ENCODE measurements around the gene RFX1.
"Not testable (repeated sequence)": the region's sequence is repeated elsewhere in the genome, so short reads cannot be mapped to it uniquely, and the experiment has no call there.

DNA sequence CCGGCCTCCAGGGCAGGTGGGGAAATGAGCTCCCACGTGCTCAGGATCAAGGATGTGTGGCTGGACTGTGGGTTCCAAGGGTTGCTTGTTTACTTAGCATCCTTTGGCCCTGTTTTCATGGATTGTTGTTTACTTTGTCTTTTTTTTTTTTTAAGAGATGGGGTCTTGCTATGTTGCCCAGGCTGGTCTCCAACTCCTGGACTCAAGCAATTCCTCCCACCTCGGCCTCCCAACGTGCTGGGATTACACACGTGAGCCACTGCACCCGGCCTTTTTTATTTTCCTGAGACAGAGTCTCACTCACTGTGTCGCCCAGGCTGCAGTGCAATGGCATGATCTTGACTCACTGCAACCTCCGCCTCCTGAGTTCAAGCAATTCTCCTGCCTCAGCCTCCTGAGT, 38.9 kb downstream of the RFX1 start:
- TF ChIP-seq EZH2 (IDR thresholded peaks at IDR 0.05; ENCODE audit: low read depth): not testable (repeated sequence)
- TF ChIP-seq, protein P1, sequence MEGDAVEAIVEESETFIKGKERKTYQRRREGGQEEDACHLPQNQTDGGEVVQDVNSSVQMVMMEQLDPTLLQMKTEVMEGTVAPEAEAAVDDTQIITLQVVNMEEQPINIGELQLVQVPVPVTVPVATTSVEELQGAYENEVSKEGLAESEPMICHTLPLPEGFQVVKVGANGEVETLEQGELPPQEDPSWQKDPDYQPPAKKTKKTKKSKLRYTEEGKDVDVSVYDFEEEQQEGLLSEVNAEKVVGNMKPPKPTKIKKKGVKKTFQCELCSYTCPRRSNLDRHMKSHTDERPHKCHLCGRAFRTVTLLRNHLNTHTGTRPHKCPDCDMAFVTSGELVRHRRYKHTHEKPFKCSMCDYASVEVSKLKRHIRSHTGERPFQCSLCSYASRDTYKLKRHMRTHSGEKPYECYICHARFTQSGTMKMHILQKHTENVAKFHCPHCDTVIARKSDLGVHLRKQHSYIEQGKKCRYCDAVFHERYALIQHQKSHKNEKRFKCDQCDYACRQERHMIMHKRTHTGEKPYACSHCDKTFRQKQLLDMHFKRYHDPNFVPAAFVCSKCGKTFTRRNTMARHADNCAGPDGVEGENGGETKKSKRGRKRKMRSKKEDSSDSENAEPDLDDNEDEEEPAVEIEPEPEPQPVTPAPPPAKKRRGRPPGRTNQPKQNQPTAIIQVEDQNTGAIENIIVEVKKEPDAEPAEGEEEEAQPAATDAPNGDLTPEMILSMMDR (conservative IDR thresholded peaks at IDR 0.05): not testable (repeated sequence)

All from PC-9 (cell line).